Activated naive CD8-positive, alpha-beta T cell treated with anti-CD3 and anti-CD28 coated beads, Interleukin-2, amount 50 U/mL, for 16 hours (primary cell): Measurements from ENCODE around the gene CAPN7.

Experiments used
- DNase-seq: peaks from one replicate; pipeline ENCODE4 v3.0.0-alpha.2; 2020; ENCODE audit warnings: low read depth, low spot score

CAPN7 gene

GRCh38 chr3:15297608-15298350 lies 91.7 kb downstream of the CAPN7 start:
- no peak for DNase-seq

- no peak for DNase-seq
Observed at GRCh38 chr3:15298504-15298903, 92.5 kb downstream of the CAPN7 start.

- DNase-seq = no peak
Observed at GRCh38 chr3:15299036-15299435, 93.0 kb downstream of the CAPN7 start.

GRCh38 chr3:15300323-15301078 lies 94.5 kb downstream of the CAPN7 start:
- no peak for DNase-seq

GRCh38 chr3:15301761-15302160 lies 95.7 kb downstream of the CAPN7 start:
- DNase-seq = no peak
